ENCODE data around the gene SERHL2.
"Not testable (repeated sequence)": the region's sequence is repeated elsewhere in the genome, so short reads cannot be mapped to it uniquely, and the experiment has no call there.

Gene SERHL2, protein sequence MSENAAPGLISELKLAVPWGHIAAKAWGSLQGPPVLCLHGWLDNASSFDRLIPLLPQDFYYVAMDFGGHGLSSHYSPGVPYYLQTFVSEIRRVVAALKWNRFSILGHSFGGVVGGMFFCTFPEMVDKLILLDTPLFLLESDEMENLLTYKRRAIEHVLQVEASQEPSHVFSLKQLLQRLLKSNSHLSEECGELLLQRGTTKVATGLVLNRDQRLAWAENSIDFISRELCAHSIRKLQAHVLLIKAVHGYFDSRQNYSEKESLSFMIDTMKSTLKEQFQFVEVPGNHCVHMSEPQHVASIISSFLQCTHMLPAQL

DNA sequence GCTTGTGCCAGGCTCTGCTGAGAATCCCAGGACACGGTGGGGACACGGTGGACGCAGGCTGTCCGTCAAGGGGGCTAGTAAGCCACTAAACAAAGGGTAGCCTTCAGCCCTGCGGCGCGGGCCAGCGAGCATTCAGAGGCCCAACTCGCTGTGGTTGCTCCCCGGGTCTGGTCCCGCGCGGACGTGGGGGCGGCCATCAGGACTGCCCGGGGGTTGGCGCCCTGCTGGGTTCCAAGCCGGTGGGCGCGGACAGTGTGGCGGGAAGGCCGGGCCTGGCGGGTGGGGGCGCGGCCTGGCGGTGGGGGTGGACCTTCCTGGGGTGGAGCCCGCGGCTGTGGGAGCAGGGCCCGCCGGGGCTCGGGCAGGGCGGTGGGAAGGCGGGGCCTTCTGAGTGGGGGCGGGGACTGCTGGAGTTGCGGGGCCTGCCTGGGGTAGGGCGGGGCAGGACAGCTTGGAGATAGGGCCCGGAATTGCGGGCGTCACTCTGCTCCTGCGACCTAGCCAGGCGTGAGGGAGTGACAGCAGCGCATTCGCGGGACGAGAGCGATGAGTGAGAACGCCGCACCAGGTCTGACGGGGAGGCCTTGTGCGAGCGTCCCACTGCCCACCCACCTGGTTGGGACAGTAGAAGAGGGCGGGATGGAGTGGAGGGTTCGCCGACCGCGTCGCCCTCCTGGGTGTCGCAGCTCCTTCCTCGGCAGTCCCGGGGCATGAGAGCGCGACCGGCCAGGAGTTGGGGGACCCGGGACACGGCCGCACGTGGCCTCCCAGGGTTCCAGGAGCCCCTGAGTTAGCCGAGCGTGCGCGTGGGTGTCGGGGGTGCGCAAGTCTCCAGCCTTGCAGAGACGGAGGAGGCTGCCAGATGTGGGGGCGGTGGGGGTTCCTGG lies at the start of gene SERHL2:
Gene SERHL2, plus strand, starts transcription at position 482 of the 887 bp plus-strand sequence. Its CDS starts 65 bp downstream, at position 547.
- in situ Hi-C loops (cut with MboI; ENCODE audit: low sequenced_read_pairs), result no loop called here

DNA sequence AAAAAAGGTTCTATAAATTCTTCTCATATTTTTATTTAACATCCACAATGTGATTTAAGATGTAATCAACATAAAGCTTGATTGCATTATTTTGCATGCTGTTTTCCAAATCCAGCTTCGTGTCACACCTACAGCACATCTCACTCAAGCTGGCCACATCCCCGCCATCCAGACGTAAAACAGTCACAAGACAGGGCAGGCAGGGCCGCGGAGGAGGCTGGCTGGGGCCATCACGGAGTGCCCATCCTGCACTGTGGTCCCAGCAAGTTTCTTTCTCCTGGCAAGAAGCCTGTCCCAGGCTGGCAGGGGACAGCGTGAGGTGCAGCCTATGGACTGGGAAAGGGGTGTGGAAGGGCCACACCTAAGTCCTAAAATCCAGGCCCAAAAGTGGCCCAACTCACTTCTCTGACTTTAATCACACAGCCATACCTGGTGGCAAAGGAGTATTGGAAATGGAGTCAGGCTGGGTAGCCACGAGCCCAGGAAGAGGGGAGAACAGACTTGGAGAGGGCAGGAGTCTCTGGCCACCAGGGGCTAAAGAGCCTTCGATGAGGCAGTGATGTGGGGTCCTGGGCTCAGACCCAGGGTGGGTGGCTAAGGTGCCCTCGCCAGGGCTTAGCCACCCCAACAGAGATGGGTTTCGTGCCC lies 45.3 kb upstream of the SERHL2 start:
- in situ Hi-C loops (cut with MboI; ENCODE audit: low sequenced_read_pairs), result not testable (repeated sequence)

DNA sequence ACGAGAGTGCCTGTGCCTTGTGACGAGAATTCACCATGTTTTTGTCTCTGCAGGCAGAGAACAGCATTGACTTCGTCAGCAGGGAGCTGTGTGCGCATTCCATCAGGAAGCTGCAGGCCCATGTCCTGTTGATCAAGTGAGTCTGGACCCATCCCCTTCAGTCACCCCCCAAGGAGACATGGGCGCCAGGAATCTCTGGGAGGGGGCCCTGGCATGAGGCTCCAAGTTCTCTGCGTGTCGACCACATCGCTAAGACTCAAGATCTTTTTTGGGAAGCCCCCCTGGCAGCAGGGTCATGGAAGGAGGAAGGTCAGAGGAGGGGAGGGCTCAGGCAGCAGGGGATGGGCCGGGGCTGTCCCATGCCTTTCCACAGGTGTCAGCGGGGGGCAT lies 44.8 kb upstream of the SERHL2 start:
- in situ Hi-C loops (cut with MboI; ENCODE audit: low sequenced_read_pairs), result not testable (repeated sequence)

DNA sequence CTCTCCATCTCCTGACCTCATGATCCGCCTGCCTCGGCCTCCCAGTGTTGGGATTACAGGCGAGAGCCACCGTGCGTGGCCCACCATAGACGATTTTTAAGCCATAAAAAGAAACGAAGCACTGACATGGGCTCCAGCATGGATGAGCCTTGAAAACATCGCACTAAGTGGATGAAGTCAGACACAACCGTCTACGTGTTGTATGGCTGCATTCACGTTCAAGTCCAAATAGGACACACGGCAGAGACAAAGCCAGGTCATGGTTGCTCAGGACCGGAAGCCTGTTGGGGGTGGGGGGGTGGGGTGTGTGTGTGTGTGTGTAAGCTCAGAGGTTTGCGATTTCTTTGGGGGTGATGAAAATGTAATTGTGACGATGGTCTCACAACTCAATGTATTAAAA lies 44.2 kb upstream of the SERHL2 start:
- in situ Hi-C loops (cut with MboI; ENCODE audit: low sequenced_read_pairs), result no loop called here

DNA sequence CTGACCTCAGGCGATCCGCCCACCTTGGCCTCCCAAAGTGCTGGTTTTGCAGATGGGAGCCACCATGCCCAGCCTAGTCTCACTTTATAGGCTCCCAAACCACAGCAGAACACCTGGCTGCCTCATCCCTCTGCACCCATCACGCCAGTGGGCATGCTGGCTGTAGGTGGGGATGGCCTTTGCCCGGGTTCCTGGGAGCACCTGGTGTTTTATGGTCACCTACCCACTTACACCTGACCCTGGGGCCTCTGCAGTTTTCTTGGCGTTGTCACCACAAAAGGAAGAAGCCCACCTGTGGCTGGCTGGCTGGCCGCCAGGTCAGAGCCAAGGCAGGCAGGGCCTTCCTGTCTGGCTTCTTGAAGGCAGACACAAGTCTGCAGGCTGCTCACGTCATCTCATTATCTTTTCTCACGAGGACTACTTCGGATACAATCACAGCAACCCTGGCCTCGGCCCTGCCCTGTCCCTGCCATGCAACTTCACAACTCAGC lies 42.3 kb upstream of the SERHL2 start:
- in situ Hi-C loops (cut with MboI; ENCODE audit: low sequenced_read_pairs), result no loop called here

DNA sequence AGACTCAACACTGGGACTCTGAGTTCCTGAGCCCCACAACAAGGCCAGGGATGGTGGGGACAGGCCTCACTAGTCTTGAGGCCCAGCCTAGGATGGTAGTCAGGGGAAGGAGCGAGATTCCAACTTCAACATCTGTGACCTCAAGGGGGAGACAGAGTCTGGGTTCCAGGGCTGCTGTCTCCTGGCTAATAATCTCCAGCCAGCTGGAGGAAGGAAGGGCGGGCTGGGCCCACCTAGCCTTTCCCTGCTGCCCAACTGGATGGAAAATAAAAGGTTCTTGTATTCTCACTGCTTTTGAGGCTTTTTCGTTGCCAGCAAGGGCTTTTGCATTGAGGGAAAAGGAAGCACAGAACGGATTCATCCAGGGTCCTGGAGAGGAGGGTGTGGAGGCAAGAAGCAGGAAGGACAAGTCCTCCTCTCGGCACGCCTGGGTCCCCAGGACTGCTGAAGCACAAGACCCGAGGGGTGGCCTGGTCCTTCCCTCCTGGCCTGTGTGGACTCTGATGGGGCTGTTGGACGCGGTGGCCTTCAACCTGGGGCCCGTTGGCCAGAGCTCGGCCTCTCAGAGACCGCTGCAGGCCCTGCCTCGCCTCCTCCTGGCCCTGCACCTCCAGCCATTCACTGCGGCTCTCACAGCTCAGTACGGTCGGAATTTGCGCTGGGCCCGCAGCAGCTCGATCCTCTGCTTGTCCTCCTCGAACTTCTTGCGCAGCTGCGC lies 41.3 kb upstream of the SERHL2 start:
- in situ Hi-C loops (cut with MboI; ENCODE audit: low sequenced_read_pairs), result not testable (repeated sequence)

DNA sequence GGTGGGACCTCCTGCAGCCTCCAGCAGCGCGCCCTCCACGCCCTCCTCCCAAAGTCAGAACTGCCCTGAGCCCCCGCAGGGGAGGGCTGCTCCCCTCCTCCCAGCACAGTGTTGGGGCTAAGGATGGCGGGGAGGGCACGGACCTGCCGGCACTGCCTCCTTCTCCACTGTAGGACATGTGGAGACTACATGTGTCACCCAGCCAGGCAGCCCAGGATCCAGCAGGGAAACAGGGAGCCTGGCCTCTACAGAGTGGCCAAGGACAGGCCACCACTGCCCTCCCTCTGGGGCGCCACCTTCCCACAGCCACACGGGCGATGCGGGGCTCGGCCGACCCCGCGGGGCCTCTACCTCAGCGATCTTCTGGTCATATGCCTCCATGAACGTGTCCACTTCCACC lies 39.4 kb upstream of the SERHL2 start:
- in situ Hi-C loops (cut with MboI; ENCODE audit: low sequenced_read_pairs), result not testable (repeated sequence)

DNA sequence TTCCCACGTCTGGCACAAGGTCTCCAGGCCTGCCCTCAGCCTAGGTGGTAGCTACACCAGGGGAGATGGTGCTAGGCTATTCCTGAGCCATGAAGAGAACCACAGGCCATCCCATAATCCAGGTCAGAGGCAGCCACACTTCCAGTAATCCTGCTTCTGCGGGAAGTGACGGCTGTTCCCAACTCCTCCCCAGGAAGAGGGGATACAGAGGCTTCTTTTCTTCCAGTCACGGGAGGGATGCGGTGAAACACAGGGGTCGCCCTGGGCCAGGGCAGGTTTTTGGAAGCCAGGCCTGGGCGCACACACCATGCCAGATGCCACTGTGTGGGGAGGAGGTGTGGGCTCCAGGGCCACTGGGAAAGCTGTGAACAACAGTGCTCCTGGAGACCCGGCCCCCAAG lies 38.5 kb upstream of the SERHL2 start:
- in situ Hi-C loops (cut with MboI; ENCODE audit: low sequenced_read_pairs), result not testable (repeated sequence)

DNA sequence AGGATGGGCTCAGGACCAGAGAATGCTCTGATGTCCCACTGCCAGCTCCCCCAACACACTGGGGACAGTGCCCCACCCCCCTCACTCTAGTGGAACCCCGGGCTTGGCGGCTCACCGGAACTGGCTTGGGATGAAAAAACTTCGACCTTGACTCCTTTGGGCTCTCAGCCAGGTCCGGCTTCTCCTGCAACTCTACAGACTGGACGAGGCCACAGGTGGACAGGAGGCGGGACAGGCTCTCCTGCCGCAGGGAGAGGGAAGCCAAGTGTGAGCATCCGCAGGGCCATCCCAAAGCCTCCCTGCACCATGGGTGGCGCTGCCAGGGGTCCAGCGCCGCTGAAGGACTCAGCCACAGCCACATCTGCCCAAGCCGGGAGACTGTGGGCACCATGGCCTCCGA lies 37.9 kb upstream of the SERHL2 start:
- in situ Hi-C loops (cut with MboI; ENCODE audit: low sequenced_read_pairs), result no loop called here

DNA sequence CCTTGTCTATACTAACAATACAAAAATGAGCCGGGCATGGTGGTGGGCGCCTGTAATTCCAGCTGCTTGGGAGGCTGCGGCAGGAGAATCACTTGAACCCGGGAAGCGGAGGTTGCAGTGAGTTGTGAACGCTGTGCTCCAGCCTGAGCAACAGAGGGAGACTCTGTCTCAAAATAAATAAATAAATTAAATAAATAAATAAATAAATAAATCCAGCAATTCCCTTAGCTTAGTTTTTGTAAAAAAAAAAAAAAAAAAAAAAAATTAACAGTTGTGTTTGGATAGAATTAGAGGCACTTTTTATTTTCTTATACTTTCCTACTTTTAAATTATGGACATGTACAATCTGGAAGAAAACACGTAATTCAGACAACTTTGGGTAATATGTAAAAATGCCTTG lies 36.7 kb upstream of the SERHL2 start:
- in situ Hi-C loops (cut with MboI; ENCODE audit: low sequenced_read_pairs), result not testable (repeated sequence)

DNA sequence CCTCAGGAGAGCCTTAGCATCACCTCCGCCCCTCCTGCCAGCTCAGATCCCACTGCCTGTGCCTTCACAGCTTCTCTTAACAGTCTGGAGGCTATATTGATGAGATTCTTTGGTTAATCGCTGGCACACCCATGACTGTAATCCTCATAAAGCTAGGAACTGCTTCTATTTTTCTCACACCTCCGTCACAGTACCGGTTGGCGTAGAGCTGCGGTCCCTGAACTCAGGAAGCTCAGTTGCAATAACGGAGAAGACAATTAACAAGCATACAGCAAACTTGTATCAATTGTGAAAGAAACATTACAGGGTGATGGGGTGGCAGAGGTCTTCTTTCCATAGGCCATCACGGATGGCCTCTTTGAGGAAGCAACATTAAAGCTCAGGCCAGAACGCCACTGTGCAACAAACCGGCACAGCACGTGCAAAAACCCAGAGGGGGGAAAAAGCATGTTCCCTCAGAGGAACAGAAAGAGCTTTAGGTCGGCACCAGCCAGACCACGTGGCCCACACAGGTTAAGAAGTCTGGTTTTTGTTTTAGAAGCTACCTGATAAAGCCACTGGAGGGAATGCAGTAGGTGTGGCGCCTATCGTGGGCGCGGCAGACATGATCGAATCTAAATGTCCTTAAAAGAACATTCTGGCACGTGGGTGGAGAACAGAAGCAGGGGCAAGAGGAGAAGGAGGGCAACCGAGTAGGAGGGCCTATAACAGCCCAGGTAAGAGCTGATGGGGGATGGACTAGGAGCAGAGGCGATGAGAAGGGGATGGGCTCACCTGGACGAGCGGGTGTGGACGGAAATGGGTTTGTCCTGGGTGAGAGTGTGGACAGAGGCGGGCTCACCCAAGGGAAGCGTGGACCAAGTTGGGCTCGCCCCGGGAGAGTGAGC lies 34.9 kb upstream of the SERHL2 start:
- in situ Hi-C loops (cut with MboI; ENCODE audit: low sequenced_read_pairs), result not testable (repeated sequence)

DNA sequence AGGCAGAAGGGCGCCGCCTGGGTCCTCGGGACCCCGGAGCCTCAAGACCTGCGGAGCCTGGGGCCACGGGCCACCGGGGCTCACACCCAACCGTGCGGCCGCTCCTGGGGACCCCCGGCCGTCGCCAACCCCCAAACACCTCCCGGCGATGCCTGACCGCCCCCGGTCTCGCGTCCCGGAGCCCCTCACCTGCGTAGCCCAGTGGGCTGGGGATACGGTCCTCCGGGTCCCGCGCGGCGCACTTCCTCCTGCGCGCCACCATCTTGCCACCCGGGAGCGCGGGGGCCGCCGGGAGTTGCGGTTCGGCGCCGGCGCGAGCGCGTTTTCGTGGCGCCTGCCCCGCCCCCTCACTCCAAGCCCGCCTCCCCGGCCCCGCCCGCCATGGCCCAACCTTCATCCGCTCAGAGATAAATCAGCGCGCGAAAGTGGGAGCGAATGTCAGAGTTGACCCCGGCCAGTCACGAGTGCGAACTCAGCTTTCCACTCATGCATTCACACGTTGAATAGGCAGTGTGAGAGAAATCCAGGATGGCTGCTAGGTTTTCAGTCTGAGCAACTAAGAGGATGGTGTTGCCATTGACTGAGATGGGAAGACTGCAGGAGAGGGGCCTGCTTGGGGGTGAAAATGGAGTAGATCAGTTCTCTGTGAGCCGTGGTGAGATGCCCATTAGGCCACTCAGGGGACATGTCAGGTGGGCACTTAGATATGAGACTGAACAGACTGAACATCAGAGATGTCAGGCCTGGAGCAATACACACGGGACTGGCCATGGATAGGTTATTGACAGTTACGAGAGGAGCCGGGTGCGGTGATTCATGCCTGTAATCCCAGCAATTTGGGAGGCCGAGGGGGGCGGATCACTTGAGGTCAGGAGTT lies 34.0 kb upstream of the SERHL2 start, which contains the start of gene RRP7A:
Gene RRP7A, minus strand, starts transcription at position 272 of the 877 bp plus-strand sequence. Its CDS starts 10 bp downstream, at position 262.
- in situ Hi-C loops (cut with MboI; ENCODE audit: low sequenced_read_pairs), result no loop called here

DNA sequence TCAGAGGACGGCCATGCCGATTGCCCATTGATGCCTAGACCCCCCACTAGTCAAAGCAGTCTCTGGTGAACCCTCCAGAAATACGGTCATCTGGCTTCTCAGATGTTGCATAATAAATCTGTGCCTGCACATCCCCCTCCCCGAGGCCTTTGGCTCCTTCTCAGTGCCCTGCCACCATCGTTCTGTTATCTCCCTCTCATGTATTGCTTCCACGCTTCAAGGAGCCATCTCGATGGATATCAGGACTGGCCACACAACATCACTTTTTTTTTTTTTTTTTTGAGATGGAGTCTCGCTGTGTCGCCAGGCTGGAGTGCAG lies 32.6 kb upstream of the SERHL2 start:
- in situ Hi-C loops (cut with MboI; ENCODE audit: low sequenced_read_pairs), result no loop called here

DNA sequence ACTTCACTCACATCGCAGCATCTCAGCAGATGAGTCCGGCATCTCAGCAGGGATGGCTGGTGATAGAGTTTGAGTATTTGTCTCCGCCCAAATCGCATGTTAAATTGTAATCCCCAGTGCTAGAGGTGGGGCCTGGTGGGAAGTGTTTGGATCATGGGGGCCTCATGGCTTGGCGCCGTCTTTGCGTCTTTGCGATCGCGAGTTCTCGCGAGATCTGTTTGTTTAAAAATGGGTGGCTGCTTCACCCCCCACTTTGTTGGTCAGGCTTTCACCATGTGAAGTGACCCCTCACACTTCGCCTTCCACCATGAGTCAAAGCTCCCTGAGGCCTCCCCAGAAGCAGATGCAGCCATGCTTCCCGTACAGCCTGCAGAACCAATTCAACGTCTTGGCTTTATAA lies 31.2 kb upstream of the SERHL2 start:
- in situ Hi-C loops (cut with MboI; ENCODE audit: low sequenced_read_pairs), result no loop called here

DNA sequence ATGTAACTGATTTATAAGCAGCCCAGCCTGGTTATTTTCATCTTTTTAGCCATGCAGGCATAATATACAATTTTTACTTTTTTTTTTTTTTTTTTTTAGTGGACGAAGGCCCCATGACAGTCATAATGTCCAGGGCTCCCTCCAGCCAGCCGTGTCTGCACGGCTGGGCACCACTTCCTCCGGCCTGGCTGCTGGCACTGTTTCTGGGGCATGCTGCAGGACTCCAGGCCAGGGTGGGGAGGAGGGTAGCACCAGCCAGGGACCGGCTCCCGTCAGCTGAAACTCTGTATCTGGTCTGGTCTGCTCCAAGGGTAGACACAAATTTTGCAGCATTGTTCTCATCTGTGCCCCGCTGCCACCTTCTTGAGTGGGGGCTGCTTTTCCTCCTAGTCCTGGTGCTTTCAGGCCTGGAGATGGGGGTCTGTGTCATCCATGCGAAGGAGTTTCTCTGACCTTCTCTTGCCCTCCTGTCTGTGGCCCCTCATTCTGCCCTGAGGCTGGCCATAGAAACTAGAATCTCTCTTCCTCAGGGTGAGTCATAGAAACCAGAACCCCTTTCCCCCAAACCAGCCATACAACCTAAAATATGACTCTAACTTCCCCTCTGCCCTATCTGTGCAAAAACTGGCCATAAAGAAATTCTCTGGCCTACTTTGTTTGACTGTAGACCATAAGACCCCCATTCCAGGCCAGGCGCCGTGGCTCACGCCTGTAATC lies 25.0 kb upstream of the SERHL2 start:
- in situ Hi-C loops (cut with MboI; ENCODE audit: low sequenced_read_pairs), result no loop called here

DNA sequence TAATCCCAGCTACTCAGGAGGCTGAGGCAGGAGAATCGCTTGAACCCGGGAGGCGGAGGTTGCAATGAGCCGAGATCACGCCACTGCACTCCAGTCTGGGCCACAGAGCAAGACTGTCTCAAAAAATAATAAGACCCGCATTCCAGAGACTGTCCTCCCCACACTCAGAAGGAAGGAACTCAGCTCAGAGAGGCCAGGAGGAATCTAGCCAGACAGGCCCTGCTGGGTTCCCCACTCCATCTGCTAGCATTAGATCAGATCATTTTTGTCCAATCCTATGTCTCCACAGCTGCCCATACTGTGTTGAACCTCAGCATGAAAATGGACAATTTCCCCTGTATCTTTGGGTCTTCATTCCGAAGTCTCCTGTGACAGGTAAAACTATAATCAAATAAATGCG lies 24.3 kb upstream of the SERHL2 start:
- in situ Hi-C loops (cut with MboI; ENCODE audit: low sequenced_read_pairs), result not testable (repeated sequence)

DNA sequence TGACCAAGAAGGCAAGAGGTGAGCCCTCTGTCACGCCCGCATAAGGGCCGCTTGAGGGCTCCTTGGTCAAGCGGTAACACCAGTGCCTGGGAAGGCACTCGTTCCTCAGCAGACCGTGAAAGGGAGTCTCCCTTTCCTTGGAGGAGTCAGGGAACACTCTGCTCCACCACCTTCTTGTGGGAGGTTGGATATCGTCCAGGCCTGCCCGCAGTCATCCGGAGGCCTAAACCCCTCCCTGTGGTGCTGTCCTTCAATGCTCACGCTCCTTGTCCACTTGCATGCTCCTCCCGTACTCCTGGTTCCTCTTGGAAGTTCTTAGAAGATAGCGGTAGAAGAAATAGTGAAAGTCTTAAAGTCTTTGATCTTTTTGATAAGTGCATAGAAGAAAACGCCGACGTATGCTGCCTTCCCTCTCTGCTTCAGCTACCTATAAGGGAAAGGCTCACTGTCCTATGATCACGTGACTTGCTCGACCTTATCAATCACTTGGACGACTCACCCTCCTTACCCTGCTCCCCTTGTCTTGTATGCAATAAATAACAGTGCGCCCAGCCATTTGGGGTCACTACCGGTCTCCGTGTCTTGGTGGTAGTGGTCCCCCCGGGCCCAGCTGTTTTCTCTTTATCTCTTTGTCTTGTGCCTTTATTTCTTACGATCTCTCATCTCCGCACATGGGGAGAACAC lies 22.2 kb upstream of the SERHL2 start:
- in situ Hi-C loops (cut with MboI; ENCODE audit: low sequenced_read_pairs), result not testable (repeated sequence)

DNA sequence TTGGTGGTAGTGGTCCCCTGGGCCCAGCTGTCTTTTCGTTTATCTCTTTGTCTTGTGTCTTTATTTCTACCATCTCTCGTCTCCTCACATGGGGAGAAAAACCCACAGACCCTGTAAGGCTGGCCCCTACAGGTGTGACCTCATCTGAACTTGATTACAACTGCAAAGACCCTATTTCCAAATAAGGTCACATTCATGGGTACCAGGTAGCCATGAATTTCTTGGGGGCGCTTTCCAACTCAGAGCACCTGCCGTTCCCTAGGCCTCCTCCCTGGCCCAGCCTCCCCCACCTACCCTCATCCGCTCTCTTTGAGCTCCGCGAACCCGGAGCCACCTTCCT lies 20.1 kb upstream of the SERHL2 start:
- in situ Hi-C loops (cut with MboI; ENCODE audit: low sequenced_read_pairs), result no loop called here
